ENCODE data around the gene ELAVL2. TPM values are rescaled to one million over a fixed set of nuclear protein-coding genes. Genes with fewer than 3 reads are reported as not detected.

The ELAVL2 gene
- total and polyA plus RNA-seq, 9 of the 15 experiments (the other 6 are each of a cell fraction or from before 2014, with no cell fraction given), result not detected

- intact Hi-C loops (cut with micrococcal nuclease), result no loop called here
- POLR2A ChIA-PET, result no interaction called here
- no peak overlapping the region for H3K4me3 ChIP-seq
- no peak overlapping the region for H3K27ac ChIP-seq (ENCODE audit: extremely low read depth, low read depth, low read length)
- no peaks in the 10 kb centered on the region for H3K9me3 ChIP-seq (replicated peaks; ENCODE audit: control insufficient read depth, insufficient read depth, low read depth, low read length)
- in situ Hi-C loops (cut with MboI), result no loop called here
- DNase-seq (ENCODE audit: extremely low read depth in 1 of 4, low spot score in 3 of 4), result no peak
- no peaks in the 10 kb centered on the region for H3K4me1 ChIP-seq (replicated peaks in 1 of 2; ENCODE audit: control insufficient read depth in 2 of 2, insufficient read depth in 2 of 2, low read length in 2 of 2)
- BruUV-seq (replicated peaks), result no TSS peak
- ATAC-seq, result no peak
- H2AFZ ChIP-seq (ENCODE audit: low read depth, low read length), result no peak overlapping the region
- no peak for FAIRE-seq
- CTCF ChIA-PET (ENCODE audit: low intra/inter-chr PET ratio), result no interaction called here
- TF ChIP-seq RBM22 (IDR thresholded peaks at IDR 0.05; ENCODE audit: low read depth, low read length, poor library complexity, severe bottlenecking) (no peak), ZNF165 (CRISPR knock-in tag; IDR thresholded peaks at IDR 0.05; ENCODE audit: borderline replicate concordance) (no peak), ZBTB8A (IDR thresholded peaks at IDR 0.05; ENCODE audit: partially characterized antibody) (no peak), ETV6 (IDR thresholded peaks at IDR 0.05; ENCODE audit: borderline replicate concordance in 1 of 2, low read depth in 2 of 2, low read length in 1 of 2) (no peak), ETV6 (CRISPR knock-in tag; IDR thresholded peaks at IDR 0.05; ENCODE audit: borderline replicate concordance) (no peak)
- WGBS (ENCODE audit: insufficient coverage, low coverage, missing lambda C conversion rate), result no CpG with 5 or more reads among the region's 5 CpGs
- no peaks in the 10 kb centered on the region for H3K79me2 ChIP-seq (ENCODE audit: control insufficient read depth, insufficient read depth, low read length)
- no peaks in the 10 kb centered on the region for H4K20me1 ChIP-seq (replicated peaks; ENCODE audit: control insufficient read depth, insufficient read depth, low read length)
- no peak overlapping the region for H3K4me2 ChIP-seq (ENCODE audit: insufficient read depth, low read length)
- H3K9me1 ChIP-seq (ENCODE audit: control insufficient read depth, insufficient read depth, low read length), result no peaks in the 10 kb centered on the region
- H3K27me3 ChIP-seq (ENCODE audit: control insufficient read depth in 2 of 2, insufficient read depth in 2 of 2, low read length in 2 of 2), result no peaks in the 10 kb centered on the region
- no peaks in the 10 kb centered on the region for H3K36me3 ChIP-seq (ENCODE audit: control insufficient read depth, insufficient read depth, low read length)
- no peak overlapping the region for H3K9ac ChIP-seq (ENCODE audit: insufficient read depth in 1 of 2, low read depth in 2 of 2, low read length in 2 of 2)
These were observed 89.7 kb downstream of the ELAVL2 start for GRCh38 chr9:23736293-23736692.

GRCh38 chr9:23733495-23734078 is 92.5 kb downstream of the ELAVL2 start:
- TF ChIP-seq ZNF239 (CRISPR knock-in tag; IDR thresholded peaks at IDR 0.05) (no peak), SLC30A9 (CRISPR knock-in tag; IDR thresholded peaks at IDR 0.05) (no peak), NR4A1 (CRISPR knock-in tag; IDR thresholded peaks at IDR 0.05) (no peak), NR4A1 (tag; IDR thresholded peaks at IDR 0.05) (no peak), NFRKB (IDR thresholded peaks at IDR 0.05; ENCODE audit: low read depth) (no peak), ZNF282 (CRISPR knock-in tag; IDR thresholded peaks at IDR 0.05) (no peak), SMAD2 (IDR thresholded peaks at IDR 0.05; ENCODE audit: low read depth, low read length) (no peak), E2F5 (CRISPR knock-in tag; IDR thresholded peaks at IDR 0.05) (no peak), GTF2A2 (tag; IDR thresholded peaks at IDR 0.05) (no peak), CBFB (CRISPR knock-in tag; IDR thresholded peaks at IDR 0.05) (no peak), RNF2 (IDR thresholded peaks at IDR 0.05) (no peak), THRAP3 (IDR thresholded peaks at IDR 0.05; ENCODE audit: borderline replicate concordance) (no peak)
- POLR2A ChIA-PET, result no interaction called here
- H3K4me1 ChIP-seq (replicated peaks in 1 of 2; ENCODE audit: control insufficient read depth in 2 of 2, insufficient read depth in 2 of 2, low read length in 2 of 2), result no peaks in the 10 kb centered on the region
- DNase-seq (ENCODE audit: extremely low read depth in 1 of 4, low spot score in 3 of 4) (no peak), ATAC-seq (no peak), FAIRE-seq (no peak)
- no peak overlapping the region for H3K27ac ChIP-seq (ENCODE audit: extremely low read depth, low read depth, low read length)
- intact Hi-C loops (cut with micrococcal nuclease), result no loop called here
- H2AFZ ChIP-seq (ENCODE audit: low read depth, low read length), result no peak overlapping the region
- no peak overlapping the region for H3K9ac ChIP-seq (ENCODE audit: insufficient read depth in 1 of 2, low read depth in 2 of 2, low read length in 2 of 2)
- no TSS peak for BruUV-seq (replicated peaks)
- H3K79me2 ChIP-seq (ENCODE audit: control insufficient read depth, insufficient read depth, low read length), result no peaks in the 10 kb centered on the region
- in situ Hi-C loops (cut with MboI), result no loop called here
- H3K36me3 ChIP-seq (ENCODE audit: control insufficient read depth, insufficient read depth, low read length), result no peaks in the 10 kb centered on the region
- CTCF ChIA-PET (ENCODE audit: low intra/inter-chr PET ratio), result no interaction called here
- no peaks in the 10 kb centered on the region for H3K9me1 ChIP-seq (ENCODE audit: control insufficient read depth, insufficient read depth, low read length)
- no peak overlapping the region for H3K4me3 ChIP-seq
- H4K20me1 ChIP-seq (replicated peaks; ENCODE audit: control insufficient read depth, insufficient read depth, low read length), result no peaks in the 10 kb centered on the region
- no peaks in the 10 kb centered on the region for H3K9me3 ChIP-seq (replicated peaks; ENCODE audit: control insufficient read depth, insufficient read depth, low read depth, low read length)
- no peak overlapping the region for H3K4me2 ChIP-seq (ENCODE audit: insufficient read depth, low read length)
- no peaks in the 10 kb centered on the region for H3K27me3 ChIP-seq (ENCODE audit: control insufficient read depth in 2 of 2, insufficient read depth in 2 of 2, low read length in 2 of 2)
- no CpG with 5 or more reads among the region's 2 CpGs for WGBS (ENCODE audit: insufficient coverage, low coverage, missing lambda C conversion rate)
